ENCODE results near the gene IPO9.
"Not testable (repeated sequence)": the region's sequence is repeated elsewhere in the genome, so short reads cannot be mapped to it uniquely, and the experiment has no call there.

Gene IPO9

DNA sequence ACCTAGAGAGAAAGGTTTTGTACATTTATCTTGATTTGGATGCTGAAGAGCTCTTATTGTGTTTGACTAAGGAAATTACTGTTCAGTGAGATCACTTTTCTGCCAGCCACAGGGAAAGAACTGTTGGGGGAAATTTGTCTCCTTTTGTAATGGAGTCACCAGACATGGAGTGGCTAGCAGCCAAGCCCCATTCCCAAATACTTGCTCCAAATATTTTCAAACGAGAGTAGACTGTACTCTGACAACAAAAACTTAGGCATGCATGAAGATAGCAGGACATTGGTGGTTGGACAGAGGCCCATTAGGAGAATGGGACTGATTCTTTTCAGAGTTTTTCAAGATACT lies 21.1 kb downstream of the IPO9 start:
- TF ChIP-seq, protein P1, sequence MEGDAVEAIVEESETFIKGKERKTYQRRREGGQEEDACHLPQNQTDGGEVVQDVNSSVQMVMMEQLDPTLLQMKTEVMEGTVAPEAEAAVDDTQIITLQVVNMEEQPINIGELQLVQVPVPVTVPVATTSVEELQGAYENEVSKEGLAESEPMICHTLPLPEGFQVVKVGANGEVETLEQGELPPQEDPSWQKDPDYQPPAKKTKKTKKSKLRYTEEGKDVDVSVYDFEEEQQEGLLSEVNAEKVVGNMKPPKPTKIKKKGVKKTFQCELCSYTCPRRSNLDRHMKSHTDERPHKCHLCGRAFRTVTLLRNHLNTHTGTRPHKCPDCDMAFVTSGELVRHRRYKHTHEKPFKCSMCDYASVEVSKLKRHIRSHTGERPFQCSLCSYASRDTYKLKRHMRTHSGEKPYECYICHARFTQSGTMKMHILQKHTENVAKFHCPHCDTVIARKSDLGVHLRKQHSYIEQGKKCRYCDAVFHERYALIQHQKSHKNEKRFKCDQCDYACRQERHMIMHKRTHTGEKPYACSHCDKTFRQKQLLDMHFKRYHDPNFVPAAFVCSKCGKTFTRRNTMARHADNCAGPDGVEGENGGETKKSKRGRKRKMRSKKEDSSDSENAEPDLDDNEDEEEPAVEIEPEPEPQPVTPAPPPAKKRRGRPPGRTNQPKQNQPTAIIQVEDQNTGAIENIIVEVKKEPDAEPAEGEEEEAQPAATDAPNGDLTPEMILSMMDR (conservative IDR thresholded peaks at IDR 0.05; ENCODE audit: control insufficient read depth, insufficient read depth, low read depth, low read length) = no peak
- no peak overlapping the region for H3K4me3 ChIP-seq (ENCODE audit: control insufficient read depth, low read depth, low read length)
- DNase-seq (ENCODE audit: low read depth) = peak; percentile 80

DNA sequence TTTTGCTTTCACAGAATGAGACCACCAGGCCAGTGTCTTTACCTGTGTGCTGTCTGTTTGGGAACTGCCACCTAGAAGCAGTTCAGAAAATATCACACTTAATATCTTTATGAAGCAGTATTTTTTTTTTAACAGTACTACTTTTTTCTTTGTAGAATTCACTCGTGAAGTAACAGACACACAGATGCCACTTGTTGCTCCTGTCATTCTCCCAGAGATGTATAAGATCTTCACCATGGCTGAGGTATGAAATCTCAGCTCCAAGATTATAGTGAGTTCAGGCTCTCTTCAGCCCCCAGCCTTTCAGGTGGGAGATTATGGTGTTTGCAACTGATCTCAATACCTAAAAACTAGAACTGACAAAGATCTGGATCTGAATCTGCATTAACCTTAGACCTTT lies 23.0 kb downstream of the IPO9 start:
- TF ChIP-seq, protein P1 (conservative IDR thresholded peaks at IDR 0.05; ENCODE audit: control insufficient read depth, insufficient read depth, low read depth, low read length) = no peak
- no peak for DNase-seq (ENCODE audit: low read depth)
- H3K4me3 ChIP-seq (ENCODE audit: control insufficient read depth, low read depth, low read length) = no peak overlapping the region

DNA sequence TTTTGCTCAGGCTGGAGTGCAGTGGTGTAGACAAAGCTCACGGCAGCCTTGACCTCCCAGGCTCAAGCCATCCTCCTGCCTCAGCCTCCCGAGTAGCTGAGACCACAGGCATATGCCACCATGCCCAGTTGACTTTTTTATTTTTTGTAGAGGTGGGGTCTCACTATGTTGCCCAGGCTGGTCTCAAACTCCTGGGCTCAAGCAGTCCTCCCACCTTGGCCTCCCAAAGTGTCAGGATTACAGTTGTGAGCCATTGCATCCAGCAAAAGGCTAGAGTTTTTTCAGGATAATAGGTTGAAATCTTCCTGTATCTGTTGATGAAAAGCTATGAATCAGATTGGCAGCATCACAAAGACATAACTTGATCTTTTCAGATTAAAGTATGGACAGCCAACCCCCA lies 27.8 kb downstream of the IPO9 start:
- H3K4me3 ChIP-seq (ENCODE audit: control insufficient read depth, low read depth, low read length); DNase-seq (ENCODE audit: low read depth): not testable (repeated sequence)

DNA sequence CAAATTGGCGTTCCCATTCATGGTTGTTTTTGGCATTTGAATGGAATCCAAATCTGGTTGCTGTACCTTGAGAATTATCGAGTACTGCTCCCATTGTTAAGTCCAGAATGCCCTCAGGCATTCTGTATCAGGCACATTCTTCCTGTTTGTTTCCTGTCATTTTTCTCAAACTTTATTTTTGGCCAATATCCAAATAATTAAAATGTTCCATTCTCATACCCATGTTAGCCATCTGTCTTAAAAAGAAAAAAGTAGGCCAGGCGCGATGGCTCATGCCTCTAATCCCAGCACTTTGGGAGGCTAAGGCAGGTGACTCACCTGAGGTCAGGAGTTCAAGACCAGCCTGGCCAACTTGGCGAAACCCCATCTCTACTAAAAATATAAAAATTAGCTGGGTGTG lies 30.5 kb downstream of the IPO9 start:
- no peak for DNase-seq (ENCODE audit: low read depth)
- TF ChIP-seq, protein P1 (conservative IDR thresholded peaks at IDR 0.05; ENCODE audit: control insufficient read depth, insufficient read depth, low read depth, low read length) = no peak
- no peak overlapping the region for H3K4me3 ChIP-seq (ENCODE audit: control insufficient read depth, low read depth, low read length)

DNA sequence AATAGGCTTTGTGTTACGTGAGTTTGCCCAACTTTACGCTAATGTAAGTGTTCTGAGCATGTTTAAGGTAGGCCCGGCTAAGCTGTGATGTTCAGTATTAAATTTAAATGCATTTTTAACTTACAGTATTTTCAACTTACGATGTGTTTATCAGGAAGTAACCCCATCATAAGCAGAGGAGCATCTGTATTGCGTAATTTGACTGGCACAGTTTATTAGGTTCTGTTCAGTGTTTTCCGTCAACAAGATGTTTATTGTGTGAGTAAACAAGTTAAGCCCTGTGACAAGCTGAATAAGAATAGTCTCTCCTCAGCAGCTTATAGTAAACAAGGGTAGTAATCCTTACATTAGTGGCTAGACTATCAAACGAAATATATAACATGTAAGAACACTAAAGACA lies 32.5 kb downstream of the IPO9 start:
- no peak overlapping the region for H3K4me3 ChIP-seq (ENCODE audit: control insufficient read depth, low read depth, low read length)
- no peak for DNase-seq (ENCODE audit: low read depth)
- TF ChIP-seq, protein P1 (conservative IDR thresholded peaks at IDR 0.05; ENCODE audit: control insufficient read depth, insufficient read depth, low read depth, low read length) = no peak

DNA sequence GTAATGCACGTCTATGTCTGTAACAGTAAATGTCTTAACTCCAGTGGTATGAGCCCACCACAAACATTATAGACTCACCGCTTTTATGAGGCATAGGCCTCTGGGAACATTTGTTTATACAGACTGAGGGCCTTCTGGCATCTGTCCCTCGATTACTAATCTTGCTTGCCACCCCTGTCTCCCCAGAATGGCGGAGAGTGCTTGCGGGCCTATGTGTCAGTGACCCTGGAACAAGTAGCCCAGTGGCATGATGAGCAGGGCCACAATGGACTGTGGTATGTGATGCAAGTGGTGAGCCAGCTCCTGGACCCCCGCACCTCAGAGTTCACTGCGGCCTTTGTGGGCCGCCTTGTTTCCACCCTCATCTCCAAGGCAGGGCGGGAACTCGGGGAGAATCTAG lies 41.4 kb downstream of the IPO9 start:
- TF ChIP-seq, protein P1 (conservative IDR thresholded peaks at IDR 0.05; ENCODE audit: control insufficient read depth, insufficient read depth, low read depth, low read length) = no peak
- H3K4me3 ChIP-seq (ENCODE audit: control insufficient read depth, low read depth, low read length) = no peak overlapping the region
- DNase-seq (ENCODE audit: low read depth) = peak; percentile 57

DNA sequence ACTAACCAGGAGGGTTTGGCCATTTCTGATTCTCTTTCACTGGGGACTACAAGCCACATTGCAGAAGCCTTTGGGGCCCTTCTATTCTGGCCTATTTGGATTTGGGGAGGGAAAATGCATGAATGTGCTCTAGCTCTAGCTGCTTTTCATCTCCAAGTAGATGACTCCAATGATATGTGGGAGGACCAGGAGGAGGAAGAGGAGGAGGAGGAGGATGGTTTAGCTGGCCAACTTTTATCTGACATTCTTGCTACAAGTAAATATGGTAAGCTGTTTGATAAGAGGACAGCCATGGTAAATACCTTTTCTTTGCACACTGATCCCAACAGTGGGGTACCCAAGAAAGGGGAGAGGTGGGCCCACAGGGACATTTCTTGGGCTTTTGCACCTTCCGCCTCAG lies 45.7 kb downstream of the IPO9 start:
- DNase-seq (ENCODE audit: low read depth) = no peak
- no peak overlapping the region for H3K4me3 ChIP-seq (ENCODE audit: control insufficient read depth, low read depth, low read length)
- TF ChIP-seq, protein P1 (conservative IDR thresholded peaks at IDR 0.05; ENCODE audit: control insufficient read depth, insufficient read depth, low read depth, low read length) = no peak
